Keratinocyte (primary cell): ENCODE data around the gene PANK1. TPM values are rescaled to one million over a fixed set of nuclear protein-coding genes. Genes with fewer than 3 reads are reported as not detected.

Experiments used
- DNase-seq: peaks from one replicate; pipeline ENCODE4 v3.0.0-alpha.2; 2011; ENCODE audit warnings: low read depth, missing footprints, low spot score
- FAIRE-seq: peaks from 2 replicates; lab custom pipeline; 2011; peaks lifted over from hg19 to GRCh38; lab: Jason Lieb, UNC
- H2AFZ ChIP-seq: 2 replicates; pipeline ENCODE4 v1.6.0; 2012; ENCODE audit warnings: low read length, control low read depth, inconsistent platforms; ENCODE audit not compliant: control insufficient read depth
- H3K27ac ChIP-seq: 2 replicates; pipeline ENCODE4 v1.5.1; 2011; ENCODE audit warnings: low read length; ENCODE audit not compliant: control insufficient read depth, insufficient read depth
- H3K27me3 ChIP-seq: 3 replicates; pipeline ENCODE4 v1.6.0; 2011; ENCODE audit warnings: low read length; ENCODE audit not compliant: control insufficient read depth, insufficient read depth; ENCODE audit errors: extremely low read depth
- H3K36me3 ChIP-seq, 2 experiments: 2 replicates in 1 of 2; 3 replicates in 1 of 2; pipeline ENCODE4 v1.5.1; 2011; ENCODE audit warnings: low read length in 2 of 2, mild to moderate bottlenecking in 1 of 2; ENCODE audit not compliant: control insufficient read depth in 2 of 2, insufficient read depth in 2 of 2; ENCODE audit errors: extremely low read depth in 1 of 2
- H3K4me1 ChIP-seq: 3 replicates; pipeline ENCODE4 v1.5.1; 2011; ENCODE audit warnings: low read length; ENCODE audit not compliant: control insufficient read depth, insufficient read depth; ENCODE audit errors: extremely low read depth
- H3K4me2 ChIP-seq: 3 replicates; pipeline ENCODE4 v1.6.0; 2011; ENCODE audit warnings: low read depth, low read length; ENCODE audit not compliant: control insufficient read depth, insufficient read depth; ENCODE audit errors: extremely low read depth
- H3K4me3 ChIP-seq, 3 experiments: fragments of 200-600 bp in 1 of 3; sonication (generic) in 1 of 3; 2 replicates in 2 of 3; 3 replicates in 1 of 3; pipeline ENCODE4 v1.5.1; 2011 to 2016; ENCODE audit warnings: low read length in 3 of 3, mild to moderate bottlenecking in 3 of 3, control low read depth in 2 of 3, inconsistent platforms in 1 of 3, low read depth in 1 of 3, mixed read lengths in 1 of 3, mixed run types in 1 of 3, moderate library complexity in 1 of 3; ENCODE audit not compliant: control insufficient read depth in 2 of 3, insufficient read depth in 2 of 3; ENCODE audit errors: extremely low read depth in 1 of 3
- H3K79me2 ChIP-seq: 2 replicates; pipeline ENCODE4 v1.6.0; 2012; ENCODE audit warnings: low read length; ENCODE audit not compliant: control insufficient read depth, insufficient read depth
- H3K9ac ChIP-seq: 3 replicates; pipeline ENCODE4 v1.6.0; 2011; ENCODE audit warnings: low read length; ENCODE audit not compliant: control insufficient read depth, insufficient read depth; ENCODE audit errors: extremely low read depth
- H3K9me1 ChIP-seq: 3 replicates; pipeline ENCODE4 v1.6.0; 2011; ENCODE audit warnings: low read length; ENCODE audit not compliant: control insufficient read depth, insufficient read depth; ENCODE audit errors: extremely low read depth
- H3K9me3 ChIP-seq: 2 replicates; pipeline ENCODE4 v1.5.1; 2012; ENCODE audit warnings: low read depth, low read length; ENCODE audit not compliant: control insufficient read depth
- H4K20me1 ChIP-seq: 3 replicates; pipeline ENCODE4 v1.6.0; 2011; ENCODE audit warnings: low read length; ENCODE audit not compliant: control insufficient read depth, insufficient read depth; ENCODE audit errors: extremely low read depth
- CTCF ChIP-seq, 3 experiments: IDR thresholded peaks in 1 of 3; conservative IDR thresholded peaks in 1 of 3; optimal IDR thresholded peaks in 1 of 3; 2 replicates in 2 of 3; 3 replicates in 1 of 3; pipeline versions ENCODE3 to v1.5.1; 2011; ENCODE audit warnings: low read length in 3 of 3, mild to moderate bottlenecking in 3 of 3, moderate library complexity in 2 of 3, control low read depth in 1 of 3, inconsistent platforms in 1 of 3; ENCODE audit not compliant: insufficient read depth in 2 of 3; ENCODE audit errors: extremely low read depth in 1 of 3
- EZH2 ChIP-seq: IDR thresholded peaks from one replicate; pipeline ENCODE4 v1.6.1; 2012; ENCODE audit warnings: inconsistent platforms, mild to moderate bottlenecking, low read length, moderate library complexity
- dilution Hi-C: fragments of 300-500 bp; cut with MboI; formaldehyde crosslinking; loops from one replicate; pipeline ENCODE4 v1.7.0; 2020; ENCODE audit warnings: low sequenced_read_pairs; ENCODE audit not compliant: extremely low pct_ligation_motif_present
- polyA plus RNA-seq, 5 experiments: library from polyadenylated mRNA; depleted of rRNA in 3 of 5; stranded (reverse) in 3 of 5; stranded (forward) in 1 of 5; unstranded in 1 of 5; fragments of >200 nt; gene quantifications; 1 replicate in 1 of 5; 2 replicates in 3 of 5; 3 replicates in 1 of 5; pipeline versions ENCODE4 v1.2.1 to v1.2.3, GENCODE V29; 2011 to 2012; ENCODE audit warnings: missing spikeins in 2 of 5, low read depth in 1 of 5, low replicate concordance in 1 of 5

Gene PANK1
- polyA plus RNA-seq, 1 donor (not counting 4 experiments of a cell fraction or from before 2014, with no cell fraction given): 9.5 TPM

DNA sequence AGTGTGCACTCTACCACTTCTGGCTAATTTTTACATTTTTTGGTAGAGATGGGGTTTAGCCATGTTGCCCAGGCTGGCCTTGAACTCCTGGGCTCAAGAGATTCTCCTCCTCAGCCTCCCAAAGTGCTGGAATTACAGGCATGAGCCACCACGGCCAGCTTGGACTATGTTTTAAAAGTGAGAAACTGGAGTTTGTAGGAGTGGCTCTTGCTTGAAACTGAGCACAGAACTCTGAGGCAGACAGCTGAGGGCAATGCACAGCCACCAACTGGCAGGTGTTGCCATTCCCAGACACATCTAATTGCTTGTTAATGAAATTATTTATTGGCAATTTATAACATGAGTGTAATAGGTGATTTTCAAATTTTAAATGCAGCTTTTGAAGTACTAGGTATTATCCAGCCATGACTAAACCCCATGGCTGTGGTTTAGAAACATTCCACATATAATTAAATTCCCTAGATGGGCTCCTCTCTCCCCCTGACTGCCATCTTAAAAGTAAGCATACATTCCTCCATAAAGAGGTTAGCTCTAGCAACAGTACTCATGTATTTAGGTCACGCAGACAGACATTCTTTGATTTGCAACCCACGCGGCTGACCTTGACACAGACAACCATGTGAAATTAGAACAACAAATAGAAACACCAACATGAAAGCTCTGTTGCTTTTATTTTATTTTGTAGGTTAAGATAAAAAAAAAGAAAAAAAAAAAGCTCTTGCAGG lies 19.8 kb downstream of the PANK1 start:
- Histone ChIP-seq H3K79me2 (peaks cover 3% of the 10 kb centered on the region), H3K4me3 (no peak overlapping the region), H3K36me3 (no peaks in the 10 kb centered on the region), H3K9me1 (no peaks in the 10 kb centered on the region), H3K4me1 (no peaks in the 10 kb centered on the region), H3K9me3 (no peaks in the 10 kb centered on the region), H4K20me1 (no peaks in the 10 kb centered on the region), H3K9ac (no peak overlapping the region), H2AFZ (no peak overlapping the region), H3K27me3 (no peaks in the 10 kb centered on the region), H3K4me2 (no peak overlapping the region), H3K27ac (no peak overlapping the region)
- no peak for TF ChIP-seq EZH2
- TF ChIP-seq CTCF (optimal IDR thresholded peaks at IDR 0.05 in 1 of 3, IDR thresholded peaks at IDR 0.05 in 1 of 3, conservative IDR thresholded peaks at IDR 0.05 in 1 of 3; ENCODE audit: extremely low read depth in 1 of 3, insufficient read depth in 2 of 3, low read length in 3 of 3): no peak
- DNase-seq: no peak
- FAIRE-seq: no peak
- dilution Hi-C loops: no loop called here

DNA sequence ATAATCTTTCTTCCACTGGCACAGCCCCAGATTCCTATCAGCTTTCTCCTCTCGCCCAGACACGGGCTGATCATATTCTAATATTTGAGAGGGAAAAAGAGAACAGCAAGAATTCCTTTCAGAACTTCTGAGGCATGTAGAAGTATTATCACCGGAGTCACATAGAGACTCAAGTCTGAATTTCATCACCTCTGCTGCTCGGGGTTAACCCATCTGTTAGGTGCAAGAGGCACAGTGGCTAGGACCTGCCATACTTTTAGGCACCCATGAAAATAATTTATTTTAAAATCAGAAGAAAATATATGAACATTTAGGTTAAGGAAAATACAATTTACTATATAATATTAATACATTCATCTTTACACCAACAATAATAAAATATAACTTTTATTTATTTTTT lies 21.0 kb downstream of the PANK1 start:
- no peak for DNase-seq
- dilution Hi-C loops: no loop called here
- Histone ChIP-seq H3K36me3 (no peaks in the 10 kb centered on the region), H2AFZ (no peak overlapping the region), H3K79me2 (peaks cover 3% of the 10 kb centered on the region), H3K9me1 (no peaks in the 10 kb centered on the region), H3K4me3 (no peak overlapping the region), H3K4me2 (no peak overlapping the region), H3K9me3 (no peaks in the 10 kb centered on the region), H3K27ac (no peak overlapping the region), H3K4me1 (no peaks in the 10 kb centered on the region), H4K20me1 (no peaks in the 10 kb centered on the region), H3K9ac (no peak overlapping the region), H3K27me3 (no peaks in the 10 kb centered on the region)
- FAIRE-seq: no peak
- no peak for TF ChIP-seq CTCF (optimal IDR thresholded peaks at IDR 0.05 in 1 of 3, IDR thresholded peaks at IDR 0.05 in 1 of 3, conservative IDR thresholded peaks at IDR 0.05 in 1 of 3; ENCODE audit: extremely low read depth in 1 of 3, insufficient read depth in 2 of 3, low read length in 3 of 3)
- no peak for TF ChIP-seq EZH2
